Measurements from ENCODE around the gene PEX11G.

The PEX11G gene

DNA sequence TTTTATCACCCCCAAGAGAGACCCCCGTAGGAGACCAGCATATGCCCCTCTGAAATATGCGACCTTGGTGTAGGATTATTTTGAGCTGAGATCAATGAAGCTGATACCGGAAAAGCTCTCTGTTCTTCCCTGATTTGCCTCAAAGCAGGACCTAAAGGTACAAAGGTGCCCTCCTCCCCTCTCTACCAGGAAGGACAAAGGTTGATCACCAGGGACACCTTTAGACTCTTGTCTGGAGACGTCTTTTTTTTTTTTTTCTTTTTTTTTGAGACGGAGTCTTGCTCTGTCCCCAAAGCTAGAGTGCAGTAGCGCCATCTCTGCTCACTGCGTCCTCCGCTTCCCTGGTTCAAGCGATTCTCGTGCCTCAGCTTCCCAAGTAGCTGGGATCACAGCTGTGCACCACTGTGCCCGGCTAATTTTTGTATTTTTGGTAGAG, 792 bp upstream of the PEX11G start:
- no peak for DNase-seq (ENCODE audit: low spot score)
- Histone ChIP-seq H3K4me3 (peak overlapping the region; percentile 69), H3K27ac (no peak overlapping the region)
- TF ChIP-seq, protein P1, sequence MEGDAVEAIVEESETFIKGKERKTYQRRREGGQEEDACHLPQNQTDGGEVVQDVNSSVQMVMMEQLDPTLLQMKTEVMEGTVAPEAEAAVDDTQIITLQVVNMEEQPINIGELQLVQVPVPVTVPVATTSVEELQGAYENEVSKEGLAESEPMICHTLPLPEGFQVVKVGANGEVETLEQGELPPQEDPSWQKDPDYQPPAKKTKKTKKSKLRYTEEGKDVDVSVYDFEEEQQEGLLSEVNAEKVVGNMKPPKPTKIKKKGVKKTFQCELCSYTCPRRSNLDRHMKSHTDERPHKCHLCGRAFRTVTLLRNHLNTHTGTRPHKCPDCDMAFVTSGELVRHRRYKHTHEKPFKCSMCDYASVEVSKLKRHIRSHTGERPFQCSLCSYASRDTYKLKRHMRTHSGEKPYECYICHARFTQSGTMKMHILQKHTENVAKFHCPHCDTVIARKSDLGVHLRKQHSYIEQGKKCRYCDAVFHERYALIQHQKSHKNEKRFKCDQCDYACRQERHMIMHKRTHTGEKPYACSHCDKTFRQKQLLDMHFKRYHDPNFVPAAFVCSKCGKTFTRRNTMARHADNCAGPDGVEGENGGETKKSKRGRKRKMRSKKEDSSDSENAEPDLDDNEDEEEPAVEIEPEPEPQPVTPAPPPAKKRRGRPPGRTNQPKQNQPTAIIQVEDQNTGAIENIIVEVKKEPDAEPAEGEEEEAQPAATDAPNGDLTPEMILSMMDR (IDR thresholded peaks at IDR 0.05): no peak

DNA sequence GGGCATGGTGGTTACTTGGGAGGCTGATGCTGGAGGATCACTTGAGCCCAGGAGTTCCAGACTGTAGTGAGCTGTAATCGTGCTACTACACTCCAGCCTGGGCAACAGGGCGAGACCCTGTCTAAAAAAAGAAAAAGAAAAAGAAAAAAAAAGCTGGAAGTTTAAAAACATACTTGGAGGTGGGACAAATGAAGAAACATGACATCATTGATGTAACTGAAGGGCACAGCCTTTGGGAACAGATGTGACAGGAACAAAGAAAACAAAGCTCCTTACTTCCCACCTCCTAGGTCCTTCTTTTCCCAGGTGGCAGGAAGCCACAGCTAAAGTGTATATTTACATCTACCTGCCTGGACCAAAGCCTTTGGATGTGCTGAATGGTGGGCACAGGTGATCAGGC, 1.9 kb downstream of the PEX11G start:
- TF ChIP-seq, protein P1 (IDR thresholded peaks at IDR 0.05): no peak
- Histone ChIP-seq H3K27ac (no peak overlapping the region), H3K4me3 (no peak overlapping the region)
- no peak for DNase-seq (ENCODE audit: low spot score)

DNA sequence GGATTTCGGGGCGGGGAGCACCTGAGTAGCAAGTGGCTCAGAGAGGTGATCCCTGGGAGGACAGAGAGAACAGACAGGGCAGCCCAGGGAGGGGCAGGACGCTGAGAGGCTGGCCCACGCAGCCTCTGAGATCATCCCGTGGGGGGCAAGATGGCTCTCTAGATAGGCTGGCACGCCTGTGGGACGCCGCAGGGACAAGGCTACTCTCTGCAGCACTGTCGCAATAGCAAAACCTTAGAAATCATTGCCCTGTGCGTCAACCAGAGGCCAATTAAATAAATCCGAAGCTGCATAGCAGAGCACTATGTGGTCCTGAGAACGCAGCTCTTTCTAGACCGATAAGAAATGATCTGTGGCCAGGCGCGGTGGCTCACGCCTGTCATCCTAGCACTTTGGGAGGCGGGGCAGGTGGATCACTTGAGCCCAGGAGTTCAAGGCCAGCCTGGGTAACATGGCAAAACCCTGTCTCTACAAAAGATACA, 5.1 kb downstream of the PEX11G start:
- no peak for DNase-seq (ENCODE audit: low spot score)
- Histone ChIP-seq H3K27ac (peak overlapping the region in 1 of 2 donors; percentile 2), H3K4me3 (no peak overlapping the region)
- TF ChIP-seq, protein P1 (IDR thresholded peaks at IDR 0.05): no peak

DNA sequence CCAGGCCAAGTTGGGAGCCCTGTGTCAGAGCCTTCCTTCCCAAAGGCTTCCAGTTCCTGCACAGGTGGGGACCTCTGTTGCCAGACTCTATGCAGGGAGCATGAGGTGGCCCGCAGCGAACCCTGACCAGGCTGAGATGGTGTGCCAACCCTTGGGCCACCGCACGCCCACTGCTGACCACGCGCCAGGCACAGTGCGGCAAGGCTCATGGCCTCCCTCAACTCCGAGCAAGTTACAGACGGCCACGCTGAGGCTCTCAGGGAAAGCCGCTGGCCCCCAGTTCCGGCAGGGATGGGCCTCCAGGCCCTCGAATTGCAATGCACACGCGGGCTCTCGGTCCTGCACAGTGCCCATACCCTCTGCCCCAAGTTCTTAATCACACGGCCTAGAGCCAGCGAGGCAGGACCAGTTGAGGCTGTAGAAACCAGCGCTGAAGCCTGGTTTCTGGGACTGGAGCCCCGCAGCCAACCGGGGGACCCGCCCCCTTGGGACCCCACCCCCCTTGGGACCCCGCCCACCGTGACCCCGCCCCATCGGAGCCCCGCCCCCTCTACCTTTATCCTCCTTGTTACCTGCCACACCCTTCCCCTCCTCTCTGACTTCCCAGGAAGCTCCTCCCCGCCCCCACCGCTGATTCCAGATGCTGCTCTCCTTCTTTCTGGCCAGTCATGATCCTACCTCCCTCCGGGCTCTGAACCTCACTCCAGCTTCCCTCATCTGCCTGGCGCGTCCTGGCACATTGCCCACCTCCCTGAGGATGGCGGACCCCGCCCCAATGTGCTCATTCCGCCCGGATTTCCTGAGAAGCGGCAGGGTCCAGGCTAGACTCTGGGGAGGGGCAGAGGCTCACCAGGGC, 6.0 kb downstream of the PEX11G start:
- TF ChIP-seq, protein P1 (IDR thresholded peaks at IDR 0.05): no peak
- no peak for DNase-seq (ENCODE audit: low spot score)
- peak overlapping the region; percentile 15 for H3K4me3 ChIP-seq
- H3K27ac ChIP-seq: peak overlapping the region in 1 of 2 donors; percentile 2

GRCh38 chr19:7480970-7481255, 7.9 kb downstream of the PEX11G start:
- TF ChIP-seq, protein P1 (IDR thresholded peaks at IDR 0.05): no peak
- H3K27ac ChIP-seq: peak overlapping the region in 1 of 2 donors; percentile 23
- H3K4me3 ChIP-seq: no peak overlapping the region
- no peak for DNase-seq (ENCODE audit: low spot score)

GRCh38 chr19:7480222-7480969, 8.4 kb downstream of the PEX11G start:
- Histone ChIP-seq H3K4me3 (no peak overlapping the region), H3K27ac (peak overlapping the region; percentile 23 to 28)
- TF ChIP-seq, protein P1 (IDR thresholded peaks at IDR 0.05): no peak
- DNase-seq (ENCODE audit: low spot score): no peak
